Measurements from ENCODE around the gene SIDT1.

SIDT1 gene

DNA sequence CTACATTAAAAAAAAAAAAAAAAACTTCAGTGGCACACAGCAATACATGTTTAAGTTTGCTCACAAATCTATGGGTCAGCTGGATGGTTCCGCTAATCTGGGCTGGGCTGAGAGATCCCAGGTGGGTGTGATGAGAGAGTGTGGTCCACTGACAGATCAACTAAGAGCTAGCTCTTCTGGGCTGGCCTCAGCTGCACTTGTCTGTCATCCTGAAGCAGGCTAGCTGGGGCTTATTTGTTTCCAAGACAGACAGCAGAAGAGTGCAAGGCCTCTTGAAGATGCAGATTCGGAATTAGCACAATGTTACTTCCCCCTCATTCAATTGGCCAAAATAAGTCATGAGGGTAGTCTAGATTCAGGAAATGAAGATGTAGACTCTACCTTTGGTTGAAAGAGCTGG is 56.5 kb downstream of the SIDT1 start:
- Histone ChIP-seq H3K27ac (no peak overlapping the region), H3K27me3 (replicated peaks) (no peaks in the 10 kb centered on the region), H3K36me3 (replicated peaks) (no peaks in the 10 kb centered on the region), H3K4me3 (ENCODE audit: low read depth, low read length) (no peak overlapping the region)
- in situ Hi-C loops (cut with HindIII; ENCODE audit: low pct_ligation_motif_present, low sequenced_read_pairs), result no loop called here
- DNase-seq, result no peak
- TF ChIP-seq, protein P1, sequence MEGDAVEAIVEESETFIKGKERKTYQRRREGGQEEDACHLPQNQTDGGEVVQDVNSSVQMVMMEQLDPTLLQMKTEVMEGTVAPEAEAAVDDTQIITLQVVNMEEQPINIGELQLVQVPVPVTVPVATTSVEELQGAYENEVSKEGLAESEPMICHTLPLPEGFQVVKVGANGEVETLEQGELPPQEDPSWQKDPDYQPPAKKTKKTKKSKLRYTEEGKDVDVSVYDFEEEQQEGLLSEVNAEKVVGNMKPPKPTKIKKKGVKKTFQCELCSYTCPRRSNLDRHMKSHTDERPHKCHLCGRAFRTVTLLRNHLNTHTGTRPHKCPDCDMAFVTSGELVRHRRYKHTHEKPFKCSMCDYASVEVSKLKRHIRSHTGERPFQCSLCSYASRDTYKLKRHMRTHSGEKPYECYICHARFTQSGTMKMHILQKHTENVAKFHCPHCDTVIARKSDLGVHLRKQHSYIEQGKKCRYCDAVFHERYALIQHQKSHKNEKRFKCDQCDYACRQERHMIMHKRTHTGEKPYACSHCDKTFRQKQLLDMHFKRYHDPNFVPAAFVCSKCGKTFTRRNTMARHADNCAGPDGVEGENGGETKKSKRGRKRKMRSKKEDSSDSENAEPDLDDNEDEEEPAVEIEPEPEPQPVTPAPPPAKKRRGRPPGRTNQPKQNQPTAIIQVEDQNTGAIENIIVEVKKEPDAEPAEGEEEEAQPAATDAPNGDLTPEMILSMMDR (IDR thresholded peaks at IDR 0.05; ENCODE audit: low read depth, low read length, missing control alignments), result no peak

DNA sequence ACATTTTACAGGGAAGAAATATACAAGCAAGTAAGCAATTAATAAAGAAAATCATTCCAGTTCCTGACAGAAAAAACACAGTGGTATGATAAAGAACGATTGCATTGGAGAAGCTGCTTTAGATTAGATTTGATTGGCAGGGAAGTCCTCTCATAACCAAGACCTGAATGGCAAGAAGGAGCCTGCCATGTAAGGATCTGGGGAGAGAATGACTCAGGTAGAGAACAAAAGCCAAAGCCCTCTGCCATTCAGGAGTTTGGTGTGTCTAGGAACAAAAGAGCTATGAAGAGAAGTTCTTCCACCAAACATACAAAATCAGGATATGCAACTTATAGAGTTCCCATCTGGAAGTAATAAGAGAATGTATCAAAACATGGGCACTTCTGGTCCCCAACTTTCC is 57.6 kb downstream of the SIDT1 start:
- H3K27me3 ChIP-seq (replicated peaks), result no peaks in the 10 kb centered on the region
- DNase-seq, result no peak
- in situ Hi-C loops (cut with HindIII; ENCODE audit: low pct_ligation_motif_present, low sequenced_read_pairs), result no loop called here
- H3K36me3 ChIP-seq (replicated peaks), result no peaks in the 10 kb centered on the region
- TF ChIP-seq, protein P1 (IDR thresholded peaks at IDR 0.05; ENCODE audit: low read depth, low read length, missing control alignments), result no peak
- H3K4me3 ChIP-seq (ENCODE audit: low read depth, low read length), result no peak overlapping the region
- H3K27ac ChIP-seq, result no peak overlapping the region

DNA sequence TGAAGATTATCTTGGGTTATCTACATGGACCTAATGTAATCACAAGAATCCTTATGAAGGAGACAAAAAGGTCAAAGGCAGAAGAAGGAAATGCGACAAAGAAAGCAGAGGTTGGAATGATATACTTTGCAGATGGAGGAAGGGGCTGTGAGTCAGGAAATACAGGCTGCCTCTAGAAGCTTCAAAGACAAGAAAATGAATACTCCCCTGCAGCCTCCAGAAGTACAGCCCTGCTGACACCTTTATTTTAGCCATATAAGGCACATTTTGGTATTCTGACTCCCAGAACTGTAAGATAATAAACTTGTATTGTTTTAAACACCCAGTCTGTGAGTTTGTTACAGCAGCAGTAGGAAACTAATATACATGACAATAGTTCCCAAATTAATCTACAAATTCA is 58.6 kb downstream of the SIDT1 start:
- TF ChIP-seq, protein P1 (IDR thresholded peaks at IDR 0.05; ENCODE audit: low read depth, low read length, missing control alignments), result no peak
- no peaks in the 10 kb centered on the region for H3K27me3 ChIP-seq (replicated peaks)

DNA sequence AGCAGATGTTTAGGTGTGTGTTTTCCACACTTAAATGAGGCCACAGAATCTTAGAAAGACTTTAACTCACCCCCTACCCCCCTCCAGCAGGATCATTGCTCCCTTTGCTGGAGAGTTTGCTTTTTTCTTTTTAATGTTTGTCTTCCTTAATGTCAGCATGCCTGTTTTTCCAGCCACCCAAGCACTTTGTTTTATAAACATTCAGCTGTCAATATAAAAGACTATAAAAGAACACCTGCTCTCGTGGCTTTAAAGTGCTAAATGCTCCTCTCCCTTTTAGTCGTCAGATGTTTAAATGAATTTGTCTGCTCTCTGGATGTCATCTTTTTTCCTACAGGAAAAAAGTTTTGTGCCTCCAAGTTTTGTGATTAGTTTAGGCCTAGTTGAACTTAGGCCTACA is 61.7 kb downstream of the SIDT1 start:
- TF ChIP-seq, protein P1 (IDR thresholded peaks at IDR 0.05; ENCODE audit: low read depth, low read length, missing control alignments), result no peak
- Histone ChIP-seq H3K27ac (no peak overlapping the region), H3K27me3 (replicated peaks) (no peaks in the 10 kb centered on the region), H3K4me3 (ENCODE audit: low read depth, low read length) (no peak overlapping the region), H3K36me3 (replicated peaks) (no peaks in the 10 kb centered on the region)
- no peak for DNase-seq
- in situ Hi-C loops (cut with HindIII; ENCODE audit: low pct_ligation_motif_present, low sequenced_read_pairs), result no loop called here

More for the DNA sequence above, 58.6 kb downstream of the SIDT1 start:
- Histone ChIP-seq H3K27ac (no peak overlapping the region), H3K36me3 (replicated peaks) (no peaks in the 10 kb centered on the region), H3K4me3 (ENCODE audit: low read depth, low read length) (no peak overlapping the region)
- in situ Hi-C loops (cut with HindIII; ENCODE audit: low pct_ligation_motif_present, low sequenced_read_pairs), result no loop called here
- DNase-seq, result no peak

DNA sequence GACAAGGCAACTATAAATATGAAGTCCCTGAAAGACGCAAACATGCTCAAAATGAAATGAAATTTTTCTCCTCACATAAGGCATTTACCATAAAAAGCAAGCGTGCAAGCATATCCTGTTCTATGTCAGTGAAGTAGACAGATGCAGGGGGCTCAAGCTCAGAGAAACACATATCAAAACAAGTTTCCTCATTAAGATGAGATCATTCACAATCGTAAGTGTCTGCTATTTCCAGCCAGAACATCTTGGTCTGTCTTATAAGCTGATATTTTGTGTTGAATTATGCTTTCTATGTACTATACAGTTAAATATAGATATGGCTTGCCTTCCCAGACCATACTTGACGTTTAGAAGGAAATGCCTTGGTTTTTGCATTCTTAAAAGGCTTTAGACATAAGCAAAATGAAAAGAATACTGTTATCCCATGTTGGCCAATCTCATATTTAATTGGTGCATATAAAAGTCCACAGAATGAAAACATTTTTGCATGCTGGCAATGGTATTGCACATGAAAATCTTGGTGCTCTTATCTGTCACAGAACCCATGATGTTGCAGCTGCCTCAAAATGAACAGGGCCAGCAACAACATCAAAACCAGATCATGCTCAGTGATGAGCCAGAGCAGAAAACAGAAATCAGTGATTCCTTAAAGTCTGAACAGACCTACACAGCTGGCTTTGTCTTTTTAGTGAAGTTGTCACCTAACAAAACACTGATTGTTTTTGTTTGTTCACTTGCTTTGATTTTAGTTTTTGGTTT is 65.4 kb downstream of the SIDT1 start:
- TF ChIP-seq, protein P1 (IDR thresholded peaks at IDR 0.05; ENCODE audit: low read depth, low read length, missing control alignments), result no peak
- Histone ChIP-seq H3K27me3 (replicated peaks) (no peaks in the 10 kb centered on the region), H3K4me3 (ENCODE audit: low read depth, low read length) (no peak overlapping the region), H3K27ac (no peak overlapping the region), H3K36me3 (replicated peaks) (no peaks in the 10 kb centered on the region)
- DNase-seq, result no peak
- in situ Hi-C loops (cut with HindIII; ENCODE audit: low pct_ligation_motif_present, low sequenced_read_pairs), result no loop called here

Measured in brain microvascular endothelial cell (primary cell).